ENCODE measurements around the gene CDH4. TPM values are rescaled to one million over a fixed set of nuclear protein-coding genes. Genes with fewer than 3 reads are reported as not detected.

Gene CDH4
- total and polyA plus RNA-seq, 2 of the 13 experiments (the other 11 are each of a cell fraction or from before 2014, with no cell fraction given): not detected

GRCh38 chr20:61588411-61589385, 336.6 kb downstream of the CDH4 start (continued):
- TF ChIP-seq, protein P1, sequence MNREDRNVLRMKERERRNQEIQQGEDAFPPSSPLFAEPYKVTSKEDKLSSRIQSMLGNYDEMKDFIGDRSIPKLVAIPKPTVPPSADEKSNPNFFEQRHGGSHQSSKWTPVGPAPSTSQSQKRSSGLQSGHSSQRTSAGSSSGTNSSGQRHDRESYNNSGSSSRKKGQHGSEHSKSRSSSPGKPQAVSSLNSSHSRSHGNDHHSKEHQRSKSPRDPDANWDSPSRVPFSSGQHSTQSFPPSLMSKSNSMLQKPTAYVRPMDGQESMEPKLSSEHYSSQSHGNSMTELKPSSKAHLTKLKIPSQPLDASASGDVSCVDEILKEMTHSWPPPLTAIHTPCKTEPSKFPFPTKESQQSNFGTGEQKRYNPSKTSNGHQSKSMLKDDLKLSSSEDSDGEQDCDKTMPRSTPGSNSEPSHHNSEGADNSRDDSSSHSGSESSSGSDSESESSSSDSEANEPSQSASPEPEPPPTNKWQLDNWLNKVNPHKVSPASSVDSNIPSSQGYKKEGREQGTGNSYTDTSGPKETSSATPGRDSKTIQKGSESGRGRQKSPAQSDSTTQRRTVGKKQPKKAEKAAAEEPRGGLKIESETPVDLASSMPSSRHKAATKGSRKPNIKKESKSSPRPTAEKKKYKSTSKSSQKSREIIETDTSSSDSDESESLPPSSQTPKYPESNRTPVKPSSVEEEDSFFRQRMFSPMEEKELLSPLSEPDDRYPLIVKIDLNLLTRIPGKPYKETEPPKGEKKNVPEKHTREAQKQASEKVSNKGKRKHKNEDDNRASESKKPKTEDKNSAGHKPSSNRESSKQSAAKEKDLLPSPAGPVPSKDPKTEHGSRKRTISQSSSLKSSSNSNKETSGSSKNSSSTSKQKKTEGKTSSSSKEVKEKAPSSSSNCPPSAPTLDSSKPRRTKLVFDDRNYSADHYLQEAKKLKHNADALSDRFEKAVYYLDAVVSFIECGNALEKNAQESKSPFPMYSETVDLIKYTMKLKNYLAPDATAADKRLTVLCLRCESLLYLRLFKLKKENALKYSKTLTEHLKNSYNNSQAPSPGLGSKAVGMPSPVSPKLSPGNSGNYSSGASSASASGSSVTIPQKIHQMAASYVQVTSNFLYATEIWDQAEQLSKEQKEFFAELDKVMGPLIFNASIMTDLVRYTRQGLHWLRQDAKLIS (CRISPR knock-in tag; IDR thresholded peaks at IDR 0.05): no peak
- no peak for TF ChIP-seq DMAP1 (CRISPR knock-in tag; IDR thresholded peaks at IDR 0.05)
- no peak for TF ChIP-seq FOSL2 (CRISPR knock-in tag; IDR thresholded peaks at IDR 0.05)
- TF ChIP-seq SRF (IDR thresholded peaks at IDR 0.05; ENCODE audit: low read depth, low read length): no peak
- TF ChIP-seq MBNL3 (CRISPR knock-in tag; conservative IDR thresholded peaks at IDR 0.05): no peak
- TF ChIP-seq EED (CRISPR knock-in tag; IDR thresholded peaks at IDR 0.05): no peak

GRCh38 chr20:61590236-61590635, 338.2 kb downstream of the CDH4 start:
- in situ Hi-C loops (cut with HindIII; ENCODE audit: extremely low pct_ligation_motif_present, low pct_unique_long_range_greater_than_20kb): no loop called here
- no peak for ATAC-seq
- no peak for DNase-seq (ENCODE audit: low spot score)
- TF ChIP-seq, protein P2, sequence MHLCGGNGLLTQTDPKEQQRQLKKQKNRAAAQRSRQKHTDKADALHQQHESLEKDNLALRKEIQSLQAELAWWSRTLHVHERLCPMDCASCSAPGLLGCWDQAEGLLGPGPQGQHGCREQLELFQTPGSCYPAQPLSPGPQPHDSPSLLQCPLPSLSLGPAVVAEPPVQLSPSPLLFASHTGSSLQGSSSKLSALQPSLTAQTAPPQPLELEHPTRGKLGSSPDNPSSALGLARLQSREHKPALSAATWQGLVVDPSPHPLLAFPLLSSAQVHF (CRISPR knock-in tag; IDR thresholded peaks at IDR 0.05): no peak
- TF ChIP-seq, protein P3, sequence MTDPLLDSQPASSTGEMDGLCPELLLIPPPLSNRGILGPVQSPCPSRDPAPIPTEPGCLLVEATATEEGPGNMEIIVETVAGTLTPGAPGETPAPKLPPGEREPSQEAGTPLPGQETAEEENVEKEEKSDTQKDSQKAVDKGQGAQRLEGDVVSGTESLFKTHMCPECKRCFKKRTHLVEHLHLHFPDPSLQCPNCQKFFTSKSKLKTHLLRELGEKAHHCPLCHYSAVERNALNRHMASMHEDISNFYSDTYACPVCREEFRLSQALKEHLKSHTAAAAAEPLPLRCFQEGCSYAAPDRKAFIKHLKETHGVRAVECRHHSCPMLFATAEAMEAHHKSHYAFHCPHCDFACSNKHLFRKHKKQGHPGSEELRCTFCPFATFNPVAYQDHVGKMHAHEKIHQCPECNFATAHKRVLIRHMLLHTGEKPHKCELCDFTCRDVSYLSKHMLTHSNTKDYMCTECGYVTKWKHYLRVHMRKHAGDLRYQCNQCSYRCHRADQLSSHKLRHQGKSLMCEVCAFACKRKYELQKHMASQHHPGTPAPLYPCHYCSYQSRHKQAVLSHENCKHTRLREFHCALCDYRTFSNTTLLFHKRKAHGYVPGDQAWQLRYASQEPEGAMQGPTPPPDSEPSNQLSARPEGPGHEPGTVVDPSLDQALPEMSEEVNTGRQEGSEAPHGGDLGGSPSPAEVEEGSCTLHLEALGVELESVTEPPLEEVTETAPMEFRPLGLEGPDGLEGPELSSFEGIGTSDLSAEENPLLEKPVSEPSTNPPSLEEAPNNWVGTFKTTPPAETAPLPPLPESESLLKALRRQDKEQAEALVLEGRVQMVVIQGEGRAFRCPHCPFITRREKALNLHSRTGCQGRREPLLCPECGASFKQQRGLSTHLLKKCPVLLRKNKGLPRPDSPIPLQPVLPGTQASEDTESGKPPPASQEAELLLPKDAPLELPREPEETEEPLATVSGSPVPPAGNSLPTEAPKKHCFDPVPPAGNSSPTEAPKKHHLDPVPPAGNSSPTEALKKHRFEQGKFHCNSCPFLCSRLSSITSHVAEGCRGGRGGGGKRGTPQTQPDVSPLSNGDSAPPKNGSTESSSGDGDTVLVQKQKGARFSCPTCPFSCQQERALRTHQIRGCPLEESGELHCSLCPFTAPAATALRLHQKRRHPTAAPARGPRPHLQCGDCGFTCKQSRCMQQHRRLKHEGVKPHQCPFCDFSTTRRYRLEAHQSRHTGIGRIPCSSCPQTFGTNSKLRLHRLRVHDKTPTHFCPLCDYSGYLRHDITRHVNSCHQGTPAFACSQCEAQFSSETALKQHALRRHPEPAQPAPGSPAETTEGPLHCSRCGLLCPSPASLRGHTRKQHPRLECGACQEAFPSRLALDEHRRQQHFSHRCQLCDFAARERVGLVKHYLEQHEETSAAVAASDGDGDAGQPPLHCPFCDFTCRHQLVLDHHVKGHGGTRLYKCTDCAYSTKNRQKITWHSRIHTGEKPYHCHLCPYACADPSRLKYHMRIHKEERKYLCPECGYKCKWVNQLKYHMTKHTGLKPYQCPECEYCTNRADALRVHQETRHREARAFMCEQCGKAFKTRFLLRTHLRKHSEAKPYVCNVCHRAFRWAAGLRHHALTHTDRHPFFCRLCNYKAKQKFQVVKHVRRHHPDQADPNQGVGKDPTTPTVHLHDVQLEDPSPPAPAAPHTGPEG (CRISPR knock-in tag; IDR thresholded peaks at IDR 0.05): no peak
- TF ChIP-seq ZNF24 (IDR thresholded peaks at IDR 0.05) (no peak), TMF1 (CRISPR knock-in tag; IDR thresholded peaks at IDR 0.05; ENCODE audit: low read depth) (no peak), RXRA (CRISPR knock-in tag; IDR thresholded peaks at IDR 0.05) (no peak), ELF4 (CRISPR knock-in tag; IDR thresholded peaks at IDR 0.05; ENCODE audit: borderline replicate concordance) (no peak)

More at GRCh38 chr20:61590236-61590635, 338.2 kb downstream of the CDH4 start:
- no peak overlapping the region for H3K4me3 ChIP-seq (replicated peaks in 1 of 3; ENCODE audit: insufficient read depth in 1 of 3, low read depth in 2 of 3, low read length in 3 of 3)
- peaks cover 0 to 16% of the 10 kb centered on the region in 2 experiments; a peak in 3 of 5 replicates for H3K27me3 ChIP-seq (ENCODE audit: control insufficient read depth in 1 of 2, insufficient read depth in 2 of 2, low read length in 2 of 2)
- ChIA-PET POLR2A (no interaction called here), CTCF (ENCODE audit: low intra/inter-chr PET ratio, low total read pairs) (no interaction called here)
- no peaks in the 10 kb centered on the region for H4K20me1 ChIP-seq (ENCODE audit: insufficient read depth, low read length)
- no peak overlapping the region for H3K9ac ChIP-seq (ENCODE audit: insufficient read depth, low read depth, low read length)
- no peaks in the 10 kb centered on the region for H3K79me2 ChIP-seq (ENCODE audit: insufficient read depth, low read length)
- H3K36me3 ChIP-seq (replicated peaks in 1 of 2; ENCODE audit: control insufficient read depth in 1 of 2, insufficient read depth in 2 of 2, low read length in 2 of 2): no peaks in the 10 kb centered on the region
- 8% methylated on average over 12 of the region's 12 CpGs for WGBS (ENCODE audit: low lambda C conversion rate)
- FAIRE-seq: no peak
- intact Hi-C loops (cut with micrococcal nuclease; ENCODE audit: unreplicated experiment): no loop called here
- no peaks in the 10 kb centered on the region for H3K4me1 ChIP-seq (ENCODE audit: insufficient read depth, low read length)
- no peak overlapping the region for H3K4me2 ChIP-seq (ENCODE audit: low read depth, low read length)
- H2AFZ ChIP-seq (ENCODE audit: low read length): no peak overlapping the region
- no peak overlapping the region for H3K27ac ChIP-seq (ENCODE audit: extremely low read length, insufficient read depth, low read length)
- no TSS peak for BruUV-seq (replicated peaks)
- peaks cover 29% of the 10 kb centered on the region for H3K9me3 ChIP-seq (ENCODE audit: low read length)

Data from HepG2 (cell line).